K562 (cell line): Measurements from ENCODE around the gene SPIRE1. TPM values are rescaled to one million over a fixed set of nuclear protein-coding genes. Genes with fewer than 3 reads are reported as not detected.

Experiments used
- BRD4 ChIP-seq: fragments of 200-600 bp; sonication (generic); IDR thresholded peaks from 2 replicates; pipeline ENCODE4 v1.6.1; 2017; ENCODE audit warnings: inconsistent platforms
- CTBP1 ChIP-seq: fragments of 450-650 bp; IDR thresholded peaks from 2 replicates; pipeline ENCODE4 v1.6.1; 2016; ENCODE audit warnings: borderline replicate concordance
- CTCFL ChIP-seq: IDR thresholded peaks from 2 replicates; pipeline ENCODE4 v1.6.1; 2011; ENCODE audit warnings: borderline replicate concordance, low read depth, mild to moderate bottlenecking, moderate library complexity, low read length; ENCODE audit not compliant: insufficient read depth, poor library complexity, severe bottlenecking
- HDAC1 ChIP-seq, 2 experiments: fragments of 450-650 bp; IDR thresholded peaks; 2 replicates each; pipeline ENCODE4 v1.6.1; 2016 to 2017; ENCODE audit warnings: inconsistent platforms in 1 of 2, mild to moderate bottlenecking in 1 of 2, moderate library complexity in 1 of 2
- KLF6 ChIP-seq: fragments of 250-450 bp; sonication (Bioruptor Pico); IDR thresholded peaks from 2 replicates; pipeline ENCODE4 v1.4.0; 2020; ENCODE audit warnings: mild to moderate bottlenecking, moderate library complexity, borderline replicate concordance
- MAZ ChIP-seq, 2 experiments: fragments of 450-650 bp in 1 of 2; sonication (generic) in 1 of 2; formaldehyde crosslinking; IDR thresholded peaks in 1 of 2; conservative IDR thresholded peaks in 1 of 2; 2 replicates each; pipeline versions ENCODE4 v1.4.0 to v1.5.0; 2020; ENCODE audit warnings: mild to moderate bottlenecking in 1 of 2, missing genetic modification reagents in 1 of 2
- RCOR1 ChIP-seq, 2 experiments: IDR thresholded peaks; 2 replicates each; pipeline ENCODE4 v1.6.1; 2012; ENCODE audit warnings: low read depth in 2 of 2, low read length in 2 of 2, borderline replicate concordance in 1 of 2, improper control_type of control experiment in 1 of 2
- SAFB ChIP-seq: fragments of 200-400 bp; formaldehyde crosslinking; IDR thresholded peaks from 2 replicates; pipeline ENCODE4 v1.6.1; 2017; ENCODE audit warnings: low read depth, low read length, borderline replicate concordance
- SIN3B ChIP-seq: fragments of 450-650 bp; IDR thresholded peaks from 2 replicates; pipeline ENCODE4 v1.6.1; 2017; ENCODE audit warnings: low read depth, mild to moderate bottlenecking, moderate library complexity
- SIRT6 ChIP-seq: IDR thresholded peaks from one replicate; pipeline ENCODE4 v1.6.1; 2012; ENCODE audit warnings: low read depth, mild to moderate bottlenecking, control low read depth, inconsistent platforms, low read length, moderate library complexity
- ZC3H4 ChIP-seq: sonication (generic); formaldehyde crosslinking; IDR thresholded peaks from 2 replicates; pipeline ENCODE4 v1.9.0; 2021; ENCODE audit warnings: missing genetic modification reagents, borderline replicate concordance
- ZNF121 ChIP-seq: sonication (generic); formaldehyde crosslinking; conservative IDR thresholded peaks from 2 replicates; pipeline ENCODE4 v1.8.0; 2022; ENCODE audit warnings: missing genetic modification reagents
- ZNF431 ChIP-seq: sonication (generic); formaldehyde crosslinking; IDR thresholded peaks from 2 replicates; pipeline ENCODE4 v1.8.0; 2022; ENCODE audit warnings: mild to moderate bottlenecking, missing genetic modification reagents
- ZNF561 ChIP-seq: fragments of 450-650 bp; formaldehyde crosslinking; conservative IDR thresholded peaks from 2 replicates; pipeline ENCODE4 v1.4.0; 2020; ENCODE audit warnings: mild to moderate bottlenecking, moderate library complexity
- polyA plus RNA-seq, 8 experiments: library from polyadenylated mRNA; depleted of rRNA in 4 of 8; stranded (reverse) in 5 of 8; unstranded in 3 of 8; fragments of >200 nt; fragmentation: Nextera tagmentation in 2 of 8; fragmentation: Illumina TruSeq in 1 of 8; extraction: Ambion mirVana in 2 of 8; extraction: Trizol in 1 of 8; gene quantifications; 2 replicates each; pipeline versions ENCODE4 v1.2.1 to v1.2.3, GENCODE V29; 2011 to 2014; ENCODE audit warnings: inconsistent platforms in 1 of 8, missing spikeins in 1 of 8
- total RNA-seq, 7 experiments: library from RNA; depleted of rRNA in 6 of 7; stranded (reverse); fragments of >200 nt in 6 of 7; fragmentation: Illumina TruSeq in 2 of 7; extraction: Trizol in 2 of 7; gene quantifications; 2 replicates each; pipeline versions ENCODE4 v1.2.1 to v1.2.3, GENCODE V29; 2011 to 2021; ENCODE audit warnings: low replicate concordance in 1 of 7
- TF ChIP-seq, protein P1 (sequence below): sonication (generic); formaldehyde crosslinking; IDR thresholded peaks from 2 replicates; pipeline ENCODE4 v1.8.0; 2022; ENCODE audit warnings: mild to moderate bottlenecking, missing genetic modification reagents
- TF ChIP-seq, protein P2 (sequence below): fragments of 250-450 bp; sonication (Bioruptor Pico); IDR thresholded peaks from 2 replicates; pipeline ENCODE4 v1.4.0; 2020

SPIRE1 gene
- total and polyA plus RNA-seq, 9 of the 15 experiments (the other 6 are each of a cell fraction or from before 2014, with no cell fraction given), result 2.9 to 14.0 (median 10.2) TPM

- TF ChIP-seq CTCFL (no peak), CTBP1 (0 out of 2 replicates have a peak, but pooled peaks have one; percentile 65), ZNF561 (CRISPR knock-in tag) (no peak), ZNF431 (CRISPR knock-in tag) (peak; percentile 52), ZC3H4 (CRISPR knock-in tag) (0 out of 2 replicates have a peak, but pooled peaks have one; percentile 52), KLF6 (no peak), ZNF121 (CRISPR knock-in tag) (no peak), RCOR1 (IDR thresholded peaks at IDR 0.05; ENCODE audit: borderline replicate concordance in 1 of 2, low read depth in 2 of 2, low read length in 2 of 2) (no peak), SIRT6 (no peak), HDAC1 (IDR thresholded peaks at IDR 0.05) (0 out of 4 replicates have a peak, but pooled peaks of 1 of the 2 experiments have one; percentile 28), SIN3B (no peak), MAZ (CRISPR knock-in tag; conservative IDR thresholded peaks at IDR 0.05 in 1 of 2, IDR thresholded peaks at IDR 0.05 in 1 of 2) (peak in 1 of 2 experiments; percentile 49; a peak in 1 of 4 replicates), BRD4 (0 out of 2 replicates have a peak, but pooled peaks have one; percentile 31), SAFB (peak; percentile 21; the same call in 1 of the 2 replicates)
- TF ChIP-seq, protein P1, sequence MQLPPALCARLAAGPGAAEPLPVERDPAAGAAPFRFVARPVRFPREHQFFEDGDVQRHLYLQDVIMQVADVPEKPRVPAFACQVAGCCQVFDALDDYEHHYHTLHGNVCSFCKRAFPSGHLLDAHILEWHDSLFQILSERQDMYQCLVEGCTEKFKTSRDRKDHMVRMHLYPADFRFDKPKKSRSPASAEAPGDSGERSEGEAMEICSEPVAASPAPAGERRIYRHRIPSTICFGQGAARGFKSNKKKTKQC (CRISPR knock-in tag), result 0 out of 2 replicates have a peak, but pooled peaks have one; percentile 29
- TF ChIP-seq, protein P2, sequence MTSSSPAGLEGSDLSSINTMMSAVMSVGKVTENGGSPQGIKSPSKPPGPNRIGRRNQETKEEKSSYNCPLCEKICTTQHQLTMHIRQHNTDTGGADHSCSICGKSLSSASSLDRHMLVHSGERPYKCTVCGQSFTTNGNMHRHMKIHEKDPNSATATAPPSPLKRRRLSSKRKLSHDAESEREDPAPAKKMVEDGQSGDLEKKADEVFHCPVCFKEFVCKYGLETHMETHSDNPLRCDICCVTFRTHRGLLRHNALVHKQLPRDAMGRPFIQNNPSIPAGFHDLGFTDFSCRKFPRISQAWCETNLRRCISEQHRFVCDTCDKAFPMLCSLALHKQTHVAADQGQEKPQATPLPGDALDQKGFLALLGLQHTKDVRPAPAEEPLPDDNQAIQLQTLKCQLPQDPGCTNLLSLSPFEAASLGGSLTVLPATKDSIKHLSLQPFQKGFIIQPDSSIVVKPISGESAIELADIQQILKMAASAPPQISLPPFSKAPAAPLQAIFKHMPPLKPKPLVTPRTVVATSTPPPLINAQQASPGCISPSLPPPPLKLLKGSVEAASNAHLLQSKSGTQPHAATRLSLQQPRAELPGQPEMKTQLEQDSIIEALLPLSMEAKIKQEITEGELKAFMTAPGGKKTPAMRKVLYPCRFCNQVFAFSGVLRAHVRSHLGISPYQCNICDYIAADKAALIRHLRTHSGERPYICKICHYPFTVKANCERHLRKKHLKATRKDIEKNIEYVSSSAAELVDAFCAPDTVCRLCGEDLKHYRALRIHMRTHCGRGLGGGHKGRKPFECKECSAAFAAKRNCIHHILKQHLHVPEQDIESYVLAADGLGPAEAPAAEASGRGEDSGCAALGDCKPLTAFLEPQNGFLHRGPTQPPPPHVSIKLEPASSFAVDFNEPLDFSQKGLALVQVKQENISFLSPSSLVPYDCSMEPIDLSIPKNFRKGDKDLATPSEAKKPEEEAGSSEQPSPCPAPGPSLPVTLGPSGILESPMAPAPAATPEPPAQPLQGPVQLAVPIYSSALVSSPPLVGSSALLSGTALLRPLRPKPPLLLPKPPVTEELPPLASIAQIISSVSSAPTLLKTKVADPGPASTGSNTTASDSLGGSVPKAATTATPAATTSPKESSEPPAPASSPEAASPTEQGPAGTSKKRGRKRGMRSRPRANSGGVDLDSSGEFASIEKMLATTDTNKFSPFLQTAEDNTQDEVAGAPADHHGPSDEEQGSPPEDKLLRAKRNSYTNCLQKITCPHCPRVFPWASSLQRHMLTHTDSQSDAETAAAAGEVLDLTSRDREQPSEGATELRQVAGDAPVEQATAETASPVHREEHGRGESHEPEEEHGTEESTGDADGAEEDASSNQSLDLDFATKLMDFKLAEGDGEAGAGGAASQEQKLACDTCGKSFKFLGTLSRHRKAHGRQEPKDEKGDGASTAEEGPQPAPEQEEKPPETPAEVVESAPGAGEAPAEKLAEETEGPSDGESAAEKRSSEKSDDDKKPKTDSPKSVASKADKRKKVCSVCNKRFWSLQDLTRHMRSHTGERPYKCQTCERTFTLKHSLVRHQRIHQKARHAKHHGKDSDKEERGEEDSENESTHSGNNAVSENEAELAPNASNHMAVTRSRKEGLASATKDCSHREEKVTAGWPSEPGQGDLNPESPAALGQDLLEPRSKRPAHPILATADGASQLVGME, result no peak
These were observed 796 bp downstream of the SPIRE1 start (continued) for GRCh38 chr18:12656938-12657683.
